K562 (cell line): ENCODE results near the gene LZTR1. TPM values are rescaled to one million over a fixed set of nuclear protein-coding genes. Genes with fewer than 3 reads are reported as not detected.

Experiments
- DLX4 ChIP-seq: fragments of 250-450 bp; sonication (Bioruptor Pico); IDR thresholded peaks from 2 replicates; pipeline ENCODE4 v1.6.1; 2021; ENCODE audit warnings: mild to moderate bottlenecking
- DPF2 ChIP-seq: fragments of 450-650 bp; IDR thresholded peaks from 2 replicates; pipeline ENCODE4 v1.6.1; 2016
- EHMT2 ChIP-seq: fragments of 450-650 bp; IDR thresholded peaks from 2 replicates; pipeline ENCODE4 v1.6.1; 2018; ENCODE audit warnings: antibody characterized with exemption
- FOSL1 ChIP-seq: fragments of 200-800 bp; sonication (Bioruptor generic); conservative IDR thresholded peaks from 2 replicates; pipeline ENCODE4 v1.6.1; 2016; ENCODE audit warnings: missing genetic modification characterization, missing compliant biosample characterization
- FOXJ2 ChIP-seq: fragments of 200-800 bp; sonication (Bioruptor generic); IDR thresholded peaks from 2 replicates; pipeline ENCODE4 v1.6.1; 2016; ENCODE audit warnings: missing genetic modification characterization, missing compliant biosample characterization
- FOXP1 ChIP-seq: sonication (generic); formaldehyde crosslinking; IDR thresholded peaks from 2 replicates; pipeline ENCODE4 v1.8.0; 2022; ENCODE audit warnings: mild to moderate bottlenecking, missing genetic modification reagents
- HBP1 ChIP-seq: fragments of 450-650 bp; formaldehyde crosslinking; IDR thresholded peaks from 2 replicates; pipeline ENCODE4 v1.4.0; 2022; ENCODE audit warnings: missing genetic modification characterization
- HMG20B ChIP-seq: fragments of 250-450 bp; sonication (Bioruptor Pico); IDR thresholded peaks from 2 replicates; pipeline ENCODE4 v1.5.0; 2021; ENCODE audit warnings: mild to moderate bottlenecking
- MLX ChIP-seq, 2 experiments: fragments of 450-650 bp in 1 of 2; sonication (generic) in 1 of 2; formaldehyde crosslinking; conservative IDR thresholded peaks; 2 replicates each; pipeline versions ENCODE4 v1.4.0 to v1.8.1; 2020 to 2022; ENCODE audit warnings: mild to moderate bottlenecking in 1 of 2, missing genetic modification reagents in 1 of 2
- PHF21A ChIP-seq: fragments of 450-650 bp; IDR thresholded peaks from 2 replicates; pipeline ENCODE4 v1.6.1; 2017; ENCODE audit warnings: low read depth, borderline replicate concordance
- POLR2H ChIP-seq: IDR thresholded peaks from 2 replicates; pipeline ENCODE4 v1.6.1; 2016; ENCODE audit warnings: missing genetic modification characterization, low read depth, mild to moderate bottlenecking, control low read depth, missing compliant biosample characterization, moderate library complexity
- POU5F1 ChIP-seq: fragments of 150-350 bp; IDR thresholded peaks from 2 replicates; pipeline ENCODE4 v1.6.1; 2014; ENCODE audit warnings: borderline replicate concordance, low read length, low read depth, mild to moderate bottlenecking; ENCODE audit not compliant: partially characterized antibody
- THRB ChIP-seq: fragments of 450-650 bp; formaldehyde crosslinking; conservative IDR thresholded peaks from 2 replicates; pipeline ENCODE4 v1.4.0; 2022; ENCODE audit warnings: mild to moderate bottlenecking, missing genetic modification characterization
- ZNF449 ChIP-seq: fragments of 250-450 bp; sonication (Bioruptor Pico); IDR thresholded peaks from 2 replicates; pipeline ENCODE4 v1.8.0; 2022; ENCODE audit warnings: moderate library complexity, mild to moderate bottlenecking, inconsistent platforms
- ZNF518B ChIP-seq: fragments of 250-450 bp; sonication (Bioruptor Pico); IDR thresholded peaks from 2 replicates; pipeline ENCODE4 v1.5.0; 2021; ENCODE audit warnings: mild to moderate bottlenecking, moderate library complexity
- ZSCAN32 ChIP-seq: fragments of 450-650 bp; formaldehyde crosslinking; IDR thresholded peaks from 2 replicates; pipeline ENCODE4 v1.4.0; 2020; ENCODE audit warnings: mild to moderate bottlenecking, moderate library complexity
- polyA plus RNA-seq, 8 experiments: library from polyadenylated mRNA; depleted of rRNA in 4 of 8; stranded (reverse) in 5 of 8; unstranded in 3 of 8; fragments of >200 nt; fragmentation: Nextera tagmentation in 2 of 8; fragmentation: Illumina TruSeq in 1 of 8; extraction: Ambion mirVana in 2 of 8; extraction: Trizol in 1 of 8; gene quantifications; 2 replicates each; pipeline versions ENCODE4 v1.2.1 to v1.2.3, GENCODE V29; 2011 to 2014; ENCODE audit warnings: inconsistent platforms in 1 of 8, missing spikeins in 1 of 8
- total RNA-seq, 7 experiments: library from RNA; depleted of rRNA in 6 of 7; stranded (reverse); fragments of >200 nt in 6 of 7; fragmentation: Illumina TruSeq in 2 of 7; extraction: Trizol in 2 of 7; gene quantifications; 2 replicates each; pipeline versions ENCODE4 v1.2.1 to v1.2.3, GENCODE V29; 2011 to 2021; ENCODE audit warnings: low replicate concordance in 1 of 7

LZTR1 gene
- total and polyA plus RNA-seq, 9 of the 15 experiments (the other 6 are each of a cell fraction or from before 2014, with no cell fraction given) = 2.2 to 135 (median 63.0) TPM

GRCh38 chr22:20964090-20964798, 17.9 kb upstream of the LZTR1 start (continued):
- no peak for TF ChIP-seq ZNF518B
- TF ChIP-seq POU5F1 = peak; percentile 1
- 0 out of 2 replicates have a peak, but pooled peaks have one; percentile 23 for TF ChIP-seq THRB (CRISPR knock-in tag)
- TF ChIP-seq POLR2H = no peak
- TF ChIP-seq MLX (CRISPR knock-in tag; conservative IDR thresholded peaks at IDR 0.05) = 0 out of 4 replicates have a peak, but pooled peaks of 1 of the 2 experiments have one; percentile 27
- TF ChIP-seq DLX4 (CRISPR knock-in tag) = no peak
- TF ChIP-seq HBP1 = peak; percentile 62; the same call in 1 of the 2 replicates
- no peak for TF ChIP-seq ZSCAN32
- TF ChIP-seq HMG20B (CRISPR knock-in tag) = no peak
- TF ChIP-seq ZNF449 (CRISPR knock-in tag) = no peak
- no peak for TF ChIP-seq FOSL1 (tag)
- TF ChIP-seq DPF2 = no peak
- no peak for TF ChIP-seq FOXP1 (CRISPR knock-in tag)
- no peak for TF ChIP-seq FOXJ2 (tag)
- TF ChIP-seq PHF21A = no peak
- TF ChIP-seq EHMT2 = no peak
